HG02571 (cell line): ENCODE measurements around the gene SLC12A1.

Source experiments
- ATAC-seq: cut with Tn5 transposase; IDR thresholded peaks from one replicate; pipeline ENCODE4 v1.9.1; 2021; ENCODE audit warnings: mild to moderate bottlenecking, moderate library complexity; ENCODE audit not compliant: unreplicated experiment

SLC12A1 gene

DNA sequence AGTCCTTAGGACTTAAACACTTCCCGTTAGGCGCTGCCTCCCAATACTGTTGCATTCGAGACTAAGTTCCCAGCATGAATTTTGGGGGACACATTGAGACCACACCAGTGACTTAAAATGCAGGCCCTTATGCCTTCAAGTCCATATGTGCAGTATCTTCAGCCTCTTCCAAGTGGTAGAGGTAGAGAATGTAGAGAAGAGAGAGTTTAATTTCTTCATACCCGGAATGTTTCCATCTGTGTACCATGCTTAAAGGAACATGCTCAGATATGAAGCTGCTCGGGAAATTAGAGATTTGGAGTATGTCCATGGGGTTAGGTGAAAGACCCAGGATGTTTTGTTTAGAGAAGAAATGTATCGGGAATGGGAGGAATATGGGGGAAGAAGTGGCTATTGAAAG, 137.8 kb downstream of the SLC12A1 start:
- no peak for ATAC-seq

DNA sequence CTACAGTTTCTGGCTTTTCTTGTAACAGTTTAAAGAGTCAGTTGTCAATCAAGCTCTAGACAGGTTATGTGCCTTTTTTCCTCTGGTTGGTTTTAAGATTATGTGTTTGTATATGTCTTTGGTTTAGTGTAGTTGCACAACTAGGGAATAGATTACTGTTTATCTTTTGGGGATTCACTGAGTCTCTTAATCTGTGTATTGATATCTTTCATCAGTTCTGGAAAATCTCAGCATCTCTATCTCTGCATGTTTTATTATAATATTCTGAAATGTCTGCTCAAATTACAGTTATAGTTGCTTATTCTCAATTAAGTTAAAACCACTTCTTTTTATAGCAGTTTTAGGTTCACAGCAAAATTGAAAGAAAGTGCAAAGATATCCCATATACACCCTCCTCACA, 139.4 kb downstream of the SLC12A1 start:
- ATAC-seq, result no peak

DNA sequence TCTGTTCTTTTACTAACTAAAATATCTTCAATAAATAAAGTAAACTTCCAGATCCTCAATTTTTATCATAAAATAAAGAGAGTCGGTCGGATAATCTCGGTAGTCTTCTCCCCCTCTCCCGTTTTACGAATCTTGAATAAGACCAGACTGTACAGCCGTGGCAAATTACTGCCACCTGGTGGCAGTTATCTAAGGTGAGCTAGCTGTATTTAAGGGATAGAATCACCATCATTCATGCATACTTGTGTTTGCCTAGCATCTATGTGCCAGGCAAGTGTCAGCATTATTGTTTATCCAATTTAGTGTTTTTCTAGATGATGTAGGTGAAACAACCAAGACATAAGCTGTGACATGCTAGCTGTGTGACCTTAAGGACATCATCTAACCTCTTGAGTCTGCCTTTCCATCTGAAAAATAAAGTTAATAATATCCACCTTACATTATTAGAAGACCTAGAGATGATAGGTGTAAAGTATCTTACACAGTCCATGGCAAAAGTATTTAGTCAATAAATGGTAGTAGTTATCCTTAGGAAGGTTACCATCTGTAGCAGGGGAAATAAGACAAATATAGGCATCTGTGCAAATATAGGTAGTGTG, 146.5 kb downstream of the SLC12A1 start:
- ATAC-seq, result no peak
